Epidermal melanocyte (primary cell): ENCODE results near the gene TPCN2.

Experiments used
- DNase-seq: peaks from one replicate; pipeline ENCODE4 v3.0.0; 2011; ENCODE audit warnings: low spot score; ENCODE audit not compliant: insufficient read length

TPCN2 gene

GRCh38 chr11:69162505-69162904 is 113.8 kb downstream of the TPCN2 start:
- no peak for DNase-seq

GRCh38 chr11:69163842-69164241 is 115.1 kb downstream of the TPCN2 start:
- no peak for DNase-seq

GRCh38 chr11:69164824-69165223 is 116.1 kb downstream of the TPCN2 start:
- DNase-seq: no peak

- no peak for DNase-seq
Observed at GRCh38 chr11:69165775-69166174, 117.0 kb downstream of the TPCN2 start.

- DNase-seq: peak; percentile 56
Observed at GRCh38 chr11:69166218-69167115, 117.7 kb downstream of the TPCN2 start.

GRCh38 chr11:69167130-69167915 is 118.6 kb downstream of the TPCN2 start:
- DNase-seq: no peak

- DNase-seq: no peak
Observed at GRCh38 chr11:69167916-69168691, 119.4 kb downstream of the TPCN2 start.

GRCh38 chr11:69169479-69169878 is 120.7 kb downstream of the TPCN2 start:
- no peak for DNase-seq

GRCh38 chr11:69170704-69171103 is 122.0 kb downstream of the TPCN2 start:
- DNase-seq: no peak

GRCh38 chr11:69171476-69172240 is 122.9 kb downstream of the TPCN2 start:
- DNase-seq: no peak

- DNase-seq: no peak
Observed at GRCh38 chr11:69172674-69173073, 123.9 kb downstream of the TPCN2 start.

GRCh38 chr11:69173331-69173730 is 124.6 kb downstream of the TPCN2 start:
- DNase-seq: no peak

GRCh38 chr11:69173925-69174581 is 125.3 kb downstream of the TPCN2 start:
- DNase-seq: peak; percentile 43

GRCh38 chr11:69174841-69175240 is 126.1 kb downstream of the TPCN2 start:
- DNase-seq: no peak

GRCh38 chr11:69178819-69179482 is 130.2 kb downstream of the TPCN2 start:
- no peak for DNase-seq

GRCh38 chr11:69180226-69180625 is 131.5 kb downstream of the TPCN2 start:
- DNase-seq: no peak

GRCh38 chr11:69180726-69181125 is 132.0 kb downstream of the TPCN2 start:
- DNase-seq: no peak

GRCh38 chr11:69183613-69184012 is 134.9 kb downstream of the TPCN2 start:
- no peak for DNase-seq
